NCI-H2227 treated with DMSO at 0.1 percent for 48 hours (cell line): Measurements from ENCODE around the gene DAGLA.

Experiments
- DNase-seq: peaks from one replicate; lab custom pipeline; 2025; lab: John Stamatoyannopoulos, UW

Gene DAGLA

DNA sequence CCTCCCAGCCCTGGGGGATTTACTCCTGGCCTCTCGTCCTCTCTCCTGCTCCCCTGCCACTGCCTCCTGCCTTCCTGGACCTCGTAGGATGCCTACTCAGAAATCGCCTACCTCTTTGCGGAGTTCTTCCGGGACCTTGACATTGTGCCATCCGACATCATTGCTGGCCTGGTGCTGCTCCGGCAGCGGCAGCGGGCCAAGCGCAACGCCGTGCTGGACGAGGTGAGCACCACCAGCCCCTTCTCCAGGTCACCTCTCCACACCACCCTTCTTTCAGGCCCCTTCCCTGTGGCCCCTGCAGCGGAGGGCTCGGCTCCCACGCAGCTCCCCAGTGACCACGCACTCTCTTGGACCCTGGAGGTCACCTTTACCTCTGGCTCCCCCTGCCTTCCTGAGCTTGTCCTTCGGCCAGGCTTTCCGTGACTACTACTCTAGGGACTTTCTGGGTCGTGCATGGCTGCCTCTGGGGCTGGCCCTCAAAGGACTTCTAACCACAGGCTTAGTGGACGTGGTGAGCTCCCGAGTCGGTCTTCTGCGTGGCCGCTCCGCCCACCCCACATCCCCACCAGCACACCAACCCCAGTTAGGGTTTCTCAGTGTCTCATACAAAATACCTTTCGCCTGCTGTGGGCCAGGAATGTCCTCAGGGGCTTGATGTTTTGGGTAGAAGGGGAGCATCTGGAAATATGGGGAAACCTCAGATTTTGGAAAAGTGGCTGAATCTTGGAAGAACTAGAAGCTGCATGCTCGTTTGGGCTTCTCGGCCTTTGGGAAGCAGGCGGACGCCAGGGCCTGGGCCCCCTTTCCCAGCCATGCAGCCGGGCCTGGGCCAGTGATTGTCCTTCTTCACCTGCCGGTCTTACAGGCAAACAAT, 48.1 kb downstream of the DAGLA start:
- no peak for DNase-seq

GRCh38 chr11:61728940-61729219, 48.7 kb downstream of the DAGLA start:
- no peak for DNase-seq

GRCh38 chr11:61730240-61730994, 50.2 kb downstream of the DAGLA start:
- DNase-seq: no peak

GRCh38 chr11:61731211-61731951, 51.2 kb downstream of the DAGLA start:
- DNase-seq: no peak

DNA sequence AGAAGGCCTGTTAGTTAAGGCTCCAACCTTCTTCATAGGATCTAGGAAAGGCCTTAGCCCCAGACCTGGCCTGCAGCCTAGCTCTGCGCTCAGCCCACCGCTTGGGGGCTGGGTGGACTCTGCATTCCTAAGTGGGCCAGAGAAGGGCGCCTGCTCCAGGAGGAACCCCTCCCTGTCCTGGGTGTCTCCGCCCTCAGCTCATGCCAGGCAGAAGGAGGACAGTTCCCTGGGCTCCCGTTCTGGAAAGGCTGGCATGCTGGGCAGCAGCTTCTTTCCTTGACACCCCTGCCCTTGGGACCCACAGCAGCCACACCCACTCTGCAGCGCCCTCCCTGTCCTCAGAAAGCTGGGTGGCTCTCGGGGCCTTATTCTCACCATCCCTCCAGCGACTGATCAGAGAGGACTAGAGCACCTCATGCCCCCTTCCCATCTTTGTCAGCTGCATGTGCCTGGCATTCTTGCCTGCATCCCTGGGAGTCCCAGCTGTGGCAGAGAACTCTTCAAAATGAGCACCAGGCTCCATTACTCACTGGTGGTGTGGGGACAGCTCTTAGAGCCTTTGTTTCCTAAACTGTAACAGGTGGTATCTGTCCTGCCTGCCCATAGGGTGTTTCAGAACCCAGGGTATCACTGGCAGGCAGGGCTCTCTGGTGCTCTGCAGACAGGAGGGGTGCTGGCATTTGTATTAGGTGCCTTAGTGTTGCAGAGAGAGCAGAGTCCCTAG, 51.9 kb downstream of the DAGLA start:
- DNase-seq: no peak

- no peak for DNase-seq
Measured at GRCh38 chr11:61732705-61733104, 52.5 kb downstream of the DAGLA start.

DNA sequence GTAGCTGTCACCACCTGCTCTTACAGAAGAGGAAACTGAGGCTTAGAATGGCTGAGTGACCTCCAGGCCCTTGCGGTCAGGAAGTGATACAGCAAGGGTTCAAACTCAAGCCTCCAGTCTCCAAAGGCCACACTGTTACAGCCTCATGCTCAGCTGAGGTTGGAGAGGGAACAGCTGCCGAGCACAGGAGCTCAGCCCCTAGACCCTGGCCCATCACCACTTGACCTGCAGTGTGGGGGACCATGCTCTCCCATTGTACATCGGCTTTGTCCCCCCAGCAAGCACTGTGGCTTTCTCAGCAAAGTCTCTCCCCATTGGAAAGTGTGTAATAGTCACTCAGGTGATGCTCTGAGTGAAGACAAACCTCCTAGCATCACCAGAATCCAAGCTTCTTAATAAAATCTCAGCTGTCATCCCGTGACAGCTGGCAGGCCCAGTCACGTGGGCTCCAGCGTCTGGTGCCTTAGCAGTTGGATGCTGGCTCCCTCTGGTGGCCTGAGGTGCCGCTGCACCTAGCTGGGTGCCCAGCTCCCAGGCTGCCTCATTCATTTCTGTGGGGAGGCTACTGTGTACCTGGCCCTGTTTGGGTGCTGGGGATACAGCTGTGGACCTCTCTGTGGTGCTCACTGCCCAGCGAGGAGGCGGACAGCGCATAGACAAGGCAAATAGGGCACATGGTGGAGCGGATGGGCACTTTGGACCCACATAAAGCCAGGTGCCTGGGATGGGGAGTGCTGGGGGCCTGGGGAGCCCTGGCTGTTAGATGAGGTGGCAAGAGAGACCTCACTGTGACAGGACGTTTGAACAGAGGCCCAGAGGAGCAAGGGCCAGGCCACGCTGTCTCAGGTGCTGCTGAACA, 53.2 kb downstream of the DAGLA start:
- DNase-seq: peak; percentile 75

GRCh38 chr11:61734767-61735166, 54.6 kb downstream of the DAGLA start:
- no peak for DNase-seq

DNA sequence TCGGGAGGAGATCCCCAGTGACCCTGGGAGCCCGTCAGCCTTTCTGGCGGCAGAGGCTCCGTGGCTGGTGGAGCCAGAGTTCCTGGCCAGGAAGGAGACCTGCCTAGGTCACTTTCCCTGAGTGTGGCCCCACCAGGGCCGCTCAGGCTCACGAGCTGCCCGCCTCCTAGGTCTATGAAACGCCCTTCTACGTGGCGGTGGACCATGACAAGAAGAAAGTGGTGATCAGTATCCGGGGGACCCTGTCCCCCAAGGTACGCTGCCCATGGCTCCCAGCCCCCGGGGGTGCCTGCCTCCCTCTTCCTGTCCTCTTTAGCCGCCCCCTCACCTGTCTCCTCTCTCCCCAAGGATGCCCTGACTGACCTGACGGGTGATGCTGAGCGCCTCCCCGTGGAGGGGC, 55.2 kb downstream of the DAGLA start:
- no peak for DNase-seq

GRCh38 chr11:61736310-61736709, 56.1 kb downstream of the DAGLA start:
- DNase-seq: no peak

GRCh38 chr11:61737131-61737530, 56.9 kb downstream of the DAGLA start:
- DNase-seq: no peak

DNA sequence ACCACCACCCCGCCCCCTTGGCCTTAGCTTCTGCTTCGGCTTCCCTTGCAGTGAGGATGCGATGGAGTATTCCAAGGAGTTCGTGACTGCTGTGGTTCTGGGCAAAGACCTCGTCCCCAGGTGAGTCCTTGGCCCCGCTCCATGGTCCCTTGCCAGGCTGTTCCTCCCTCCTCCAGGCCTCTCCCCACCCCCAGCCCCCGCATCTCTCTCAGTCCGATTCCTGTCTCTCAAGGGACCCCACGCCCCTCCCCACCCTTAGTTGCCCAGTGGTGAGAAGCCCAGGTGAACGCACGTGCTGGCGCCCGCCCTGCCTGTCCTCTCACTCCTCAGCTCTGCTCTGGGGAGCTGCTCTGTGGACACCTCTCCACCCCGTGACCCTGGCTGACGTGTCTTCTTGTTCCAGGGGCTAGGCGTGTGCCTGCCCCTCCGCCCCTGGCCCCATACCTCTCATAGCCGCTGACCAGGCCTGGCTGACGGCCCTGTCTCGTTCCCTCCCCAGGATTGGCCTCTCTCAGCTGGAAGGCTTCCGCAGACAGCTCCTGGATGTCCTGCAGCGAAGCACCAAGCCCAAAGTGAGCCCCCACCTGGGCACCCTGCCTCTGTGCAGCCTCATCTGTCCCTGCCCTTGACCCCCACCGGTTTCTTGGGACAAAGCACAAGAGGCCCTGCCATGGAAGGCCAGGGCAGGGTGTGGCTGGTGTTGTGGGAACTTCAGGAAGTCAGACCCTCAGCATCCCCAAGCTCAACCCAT, 57.6 kb downstream of the DAGLA start:
- DNase-seq: no peak

DNA sequence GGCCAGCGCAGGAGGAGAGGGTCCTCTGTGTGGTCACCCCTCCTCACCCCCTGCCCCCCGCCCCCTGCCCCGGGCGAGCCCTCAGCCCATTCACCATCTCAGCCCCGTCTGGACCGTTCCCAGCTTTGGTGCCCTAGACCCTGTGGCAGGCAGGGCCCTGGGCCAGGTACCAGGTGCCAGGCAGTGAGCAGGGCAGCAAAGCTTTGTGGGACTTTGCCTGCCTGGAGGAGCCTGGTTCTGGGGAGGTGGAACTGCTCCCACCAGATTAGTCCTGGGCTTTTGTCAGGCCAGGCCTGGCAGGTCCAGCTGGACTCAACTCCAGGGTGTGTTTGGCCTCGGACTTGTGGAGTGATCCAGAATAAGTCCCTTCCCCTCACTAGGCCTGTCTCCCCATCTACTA, 58.6 kb downstream of the DAGLA start:
- no peak for DNase-seq

DNA sequence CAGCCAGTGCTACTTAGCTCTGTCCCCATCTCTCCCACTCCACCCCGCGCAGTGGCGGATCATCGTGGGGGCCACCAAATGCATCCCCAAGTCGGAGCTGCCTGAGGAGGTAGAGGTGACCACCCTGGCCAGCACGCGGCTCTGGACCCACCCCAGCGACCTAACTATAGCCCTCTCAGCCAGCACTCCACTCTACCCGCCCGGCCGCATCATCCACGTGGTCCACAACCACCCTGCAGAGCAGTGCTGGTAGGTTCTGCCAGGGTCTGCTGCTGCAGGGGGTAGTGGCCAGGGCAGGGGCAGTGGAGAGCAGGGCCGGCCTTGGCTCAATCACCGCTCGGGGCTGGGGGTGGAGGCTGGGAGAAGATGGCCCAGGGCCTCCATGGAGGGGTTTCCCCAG, 59.2 kb downstream of the DAGLA start:
- DNase-seq: no peak

- no peak for DNase-seq
Measured at GRCh38 chr11:61739966-61740365, 59.8 kb downstream of the DAGLA start.

GRCh38 chr11:61742391-61742790, 62.2 kb downstream of the DAGLA start:
- no peak for DNase-seq

GRCh38 chr11:61743486-61744095, 63.4 kb downstream of the DAGLA start:
- no peak for DNase-seq

- DNase-seq: no peak
Measured at GRCh38 chr11:61744181-61744580, 64.0 kb downstream of the DAGLA start.

- no peak for DNase-seq
Measured at GRCh38 chr11:61744609-61745156, 64.5 kb downstream of the DAGLA start.
